ENCODE data around the gene OXNAD1.

DNA sequence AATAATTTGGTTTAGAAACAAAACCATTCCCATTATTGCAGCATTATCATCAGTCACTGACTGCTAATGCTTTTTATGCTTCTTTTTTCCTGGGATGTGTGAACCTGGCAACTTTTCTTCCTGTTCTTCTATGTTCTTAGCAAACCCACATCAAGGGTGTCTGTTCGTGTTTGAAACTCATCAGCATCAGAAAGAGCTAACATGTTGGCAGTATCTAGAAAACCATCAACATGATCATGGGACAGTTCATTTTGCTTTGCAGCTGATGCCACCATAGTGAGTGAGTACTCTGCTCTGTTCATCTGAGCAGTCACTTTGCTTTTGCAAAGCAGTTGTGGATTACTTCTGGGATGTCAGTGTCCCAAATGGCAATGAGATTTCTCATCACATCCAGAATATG, 6.1 kb upstream of the OXNAD1 start:
- TF ChIP-seq, protein P1, sequence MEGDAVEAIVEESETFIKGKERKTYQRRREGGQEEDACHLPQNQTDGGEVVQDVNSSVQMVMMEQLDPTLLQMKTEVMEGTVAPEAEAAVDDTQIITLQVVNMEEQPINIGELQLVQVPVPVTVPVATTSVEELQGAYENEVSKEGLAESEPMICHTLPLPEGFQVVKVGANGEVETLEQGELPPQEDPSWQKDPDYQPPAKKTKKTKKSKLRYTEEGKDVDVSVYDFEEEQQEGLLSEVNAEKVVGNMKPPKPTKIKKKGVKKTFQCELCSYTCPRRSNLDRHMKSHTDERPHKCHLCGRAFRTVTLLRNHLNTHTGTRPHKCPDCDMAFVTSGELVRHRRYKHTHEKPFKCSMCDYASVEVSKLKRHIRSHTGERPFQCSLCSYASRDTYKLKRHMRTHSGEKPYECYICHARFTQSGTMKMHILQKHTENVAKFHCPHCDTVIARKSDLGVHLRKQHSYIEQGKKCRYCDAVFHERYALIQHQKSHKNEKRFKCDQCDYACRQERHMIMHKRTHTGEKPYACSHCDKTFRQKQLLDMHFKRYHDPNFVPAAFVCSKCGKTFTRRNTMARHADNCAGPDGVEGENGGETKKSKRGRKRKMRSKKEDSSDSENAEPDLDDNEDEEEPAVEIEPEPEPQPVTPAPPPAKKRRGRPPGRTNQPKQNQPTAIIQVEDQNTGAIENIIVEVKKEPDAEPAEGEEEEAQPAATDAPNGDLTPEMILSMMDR (conservative IDR thresholded peaks at IDR 0.05; ENCODE audit: low read length): no peak
- no peak for TF ChIP-seq EZH2phosphoT487 (IDR thresholded peaks at IDR 0.05; ENCODE audit: borderline replicate concordance)
